GM12892 (cell line): Measurements from ENCODE around the gene LARGE1.
A peak's percentile ranks its signal among the peaks of the same experiment; 100 is the strongest.

ENCODE experiments used
- DNase-seq: peaks from one replicate; pipeline ENCODE4 v3.0.0; 2011; ENCODE audit not compliant: insufficient read length
- FAIRE-seq: peaks from 2 replicates; lab custom pipeline; 2011; peaks lifted over from hg19 to GRCh38; lab: Jason Lieb, UNC
- POLR2A ChIP-seq: IDR thresholded peaks from 2 replicates; pipeline ENCODE4 v1.6.1; 2011; ENCODE audit warnings: low read depth, low read length, control low read depth
- POLR2AphosphoS5 ChIP-seq: IDR thresholded peaks from 2 replicates; pipeline ENCODE4 v1.6.1; 2011; ENCODE audit warnings: low read depth, low read length, control low read depth
- TAF1 ChIP-seq: IDR thresholded peaks from 2 replicates; pipeline ENCODE4 v1.6.1; 2011; ENCODE audit warnings: low read depth, mild to moderate bottlenecking, control low read depth, low read length, borderline replicate concordance

LARGE1 gene

GRCh38 chr22:33798401-33798800, 121.9 kb downstream of the LARGE1 start:
- DNase-seq (no peak), FAIRE-seq (no peak)
- no peak for TF ChIP-seq POLR2A
- TF ChIP-seq POLR2AphosphoS5: no peak
- no peak for TF ChIP-seq TAF1

DNA sequence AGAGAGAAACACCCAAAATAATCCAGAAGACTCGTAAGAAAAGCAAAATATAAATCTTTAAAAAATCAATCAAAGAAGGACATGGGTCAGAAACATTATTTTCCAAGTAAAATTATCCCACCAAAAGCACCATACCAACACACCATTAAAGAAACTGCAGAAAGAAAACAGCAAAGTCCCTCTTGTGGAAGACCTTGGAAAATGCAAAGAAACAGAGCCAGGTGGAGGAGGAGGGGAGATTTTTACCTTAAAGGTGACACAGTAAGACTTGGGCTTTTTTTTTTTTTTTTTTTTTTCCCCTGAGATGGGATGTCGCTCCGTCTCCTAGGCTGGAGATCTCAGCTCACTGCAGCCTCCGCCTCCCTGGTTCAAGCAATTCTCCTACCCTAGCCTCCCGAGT, 123.8 kb downstream of the LARGE1 start:
- FAIRE-seq (no peak), DNase-seq (no peak)
- TF ChIP-seq POLR2A (no peak), TAF1 (no peak), POLR2AphosphoS5 (no peak)

- FAIRE-seq (no peak), DNase-seq (no peak)
- TF ChIP-seq POLR2AphosphoS5: no peak
- TF ChIP-seq TAF1: no peak
- TF ChIP-seq POLR2A: no peak
These were observed 126.8 kb downstream of the LARGE1 start for GRCh38 chr22:33793475-33793874.

DNA sequence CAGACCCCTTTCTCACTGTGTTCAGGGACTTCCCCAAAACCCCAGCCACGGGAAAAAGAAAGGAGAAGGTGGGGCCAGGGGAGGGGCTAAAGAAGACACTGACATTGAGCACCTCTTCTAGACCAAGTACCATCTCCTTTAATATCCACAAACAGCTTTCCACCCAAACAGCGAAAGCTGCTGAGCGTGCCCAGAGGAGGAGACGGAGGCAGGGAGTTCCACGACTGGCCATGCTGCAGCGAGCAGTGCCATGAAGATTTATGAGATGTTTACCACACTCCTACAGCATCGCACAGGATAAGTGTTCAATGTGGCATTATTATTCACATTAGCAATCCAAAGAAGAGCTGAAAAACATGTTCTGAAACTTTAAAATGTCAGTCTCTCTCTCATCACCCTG, 127.4 kb downstream of the LARGE1 start:
- TF ChIP-seq TAF1 (no peak), POLR2AphosphoS5 (no peak), POLR2A (no peak)
- no peak for DNase-seq
- FAIRE-seq: peak; percentile 44

GRCh38 chr22:33789690-33790253, 130.5 kb downstream of the LARGE1 start:
- TF ChIP-seq POLR2A (no peak), POLR2AphosphoS5 (no peak), TAF1 (no peak)
- no peak for DNase-seq
- FAIRE-seq: peak; percentile 75

GRCh38 chr22:33788927-33789326, 131.3 kb downstream of the LARGE1 start:
- TF ChIP-seq POLR2AphosphoS5 (no peak), TAF1 (no peak), POLR2A (no peak)
- FAIRE-seq: no peak
- no peak for DNase-seq

GRCh38 chr22:33787645-33788456, 132.4 kb downstream of the LARGE1 start:
- DNase-seq: no peak
- TF ChIP-seq POLR2AphosphoS5: no peak
- TF ChIP-seq TAF1: no peak
- no peak for TF ChIP-seq POLR2A
- FAIRE-seq: peak; percentile 86

GRCh38 chr22:33786149-33786548, 134.1 kb downstream of the LARGE1 start:
- DNase-seq (no peak), FAIRE-seq (no peak)
- no peak for TF ChIP-seq POLR2A

- FAIRE-seq (peak; percentile 53), DNase-seq (no peak)
- no peak for TF ChIP-seq TAF1
- no peak for TF ChIP-seq POLR2AphosphoS5
- no peak for TF ChIP-seq POLR2A
These were observed 134.8 kb downstream of the LARGE1 start for GRCh38 chr22:33785283-33785968.

DNA sequence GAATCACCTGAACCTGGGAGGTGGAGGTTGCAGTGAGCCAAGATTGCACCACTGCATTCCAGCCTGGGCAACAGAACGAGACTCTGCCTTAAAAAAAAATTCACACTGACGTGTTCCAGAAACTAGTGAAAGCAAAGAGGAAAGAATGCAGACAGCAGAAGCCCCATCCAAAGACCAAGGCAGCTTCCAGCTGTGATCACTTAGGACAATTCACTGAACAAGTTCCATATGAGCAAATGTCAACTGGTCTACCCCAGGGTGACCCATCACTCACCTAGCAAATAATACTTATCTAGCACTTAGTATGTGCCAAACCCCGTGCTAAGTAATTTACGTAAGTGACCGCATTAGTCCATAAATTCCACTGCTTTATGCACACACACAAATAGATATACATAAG, 138.9 kb downstream of the LARGE1 start:
- DNase-seq (no peak), FAIRE-seq (no peak)
- no peak for TF ChIP-seq TAF1
- TF ChIP-seq POLR2AphosphoS5: no peak
- no peak for TF ChIP-seq POLR2A

GRCh38 chr22:33780531-33781136, 139.6 kb downstream of the LARGE1 start:
- no peak for FAIRE-seq
- no peak for DNase-seq
- TF ChIP-seq POLR2AphosphoS5: no peak
- TF ChIP-seq TAF1: no peak
- TF ChIP-seq POLR2A: no peak
